K562 (cell line): ENCODE results near the gene EFHC2. TPM values are rescaled to one million over a fixed set of nuclear protein-coding genes. Genes with fewer than 3 reads are reported as not detected.

Source experiments
- AFF1 ChIP-seq, 2 experiments: fragments of 450-650 bp; IDR thresholded peaks; 2 replicates each; pipeline ENCODE4 v1.6.1; 2018; ENCODE audit warnings: mild to moderate bottlenecking in 2 of 2, low read depth in 1 of 2; ENCODE audit not compliant: partially characterized antibody in 2 of 2
- CBFA2T2 ChIP-seq: fragments of 450-650 bp; conservative IDR thresholded peaks from 2 replicates; pipeline ENCODE4 v1.6.1; 2017; ENCODE audit warnings: mild to moderate bottlenecking
- DMBX1 ChIP-seq: fragments of 250-450 bp; sonication (Bioruptor Pico); IDR thresholded peaks from 2 replicates; pipeline ENCODE4 v1.8.0; 2022; ENCODE audit warnings: inconsistent platforms, mild to moderate bottlenecking, moderate library complexity, borderline replicate concordance
- FOXK1 ChIP-seq: sonication (generic); formaldehyde crosslinking; IDR thresholded peaks from 2 replicates; pipeline ENCODE4 v1.8.0; 2022; ENCODE audit warnings: missing genetic modification reagents, mild to moderate bottlenecking, borderline replicate concordance
- GTF2B ChIP-seq: IDR thresholded peaks from 2 replicates; pipeline ENCODE4 v1.6.1; 2011; ENCODE audit not compliant: insufficient read length; ENCODE audit errors: extremely low read depth
- HNRNPLL ChIP-seq: fragments of 200-400 bp; formaldehyde crosslinking; IDR thresholded peaks from 2 replicates; pipeline ENCODE4 v1.6.1; 2017; ENCODE audit warnings: low read length, low read depth, mild to moderate bottlenecking; ENCODE audit not compliant: poor library complexity, severe bottlenecking
- MCM3 ChIP-seq: fragments of 450-650 bp; IDR thresholded peaks from 2 replicates; pipeline ENCODE4 v1.6.1; 2016
- MLX ChIP-seq, 2 experiments: fragments of 450-650 bp in 1 of 2; sonication (generic) in 1 of 2; formaldehyde crosslinking; conservative IDR thresholded peaks; 2 replicates each; pipeline versions ENCODE4 v1.4.0 to v1.8.1; 2020 to 2022; ENCODE audit warnings: mild to moderate bottlenecking in 1 of 2, missing genetic modification reagents in 1 of 2
- NCOA2 ChIP-seq, 2 experiments: fragments of 450-650 bp; IDR thresholded peaks; 2 replicates each; pipeline ENCODE4 v1.6.1; 2018; ENCODE audit warnings: mild to moderate bottlenecking in 2 of 2, moderate library complexity in 1 of 2; ENCODE audit not compliant: partially characterized antibody in 2 of 2
- PURB ChIP-seq: sonication (generic); formaldehyde crosslinking; IDR thresholded peaks from 2 replicates; pipeline ENCODE4 v1.9.0; 2021; ENCODE audit warnings: low read depth, mild to moderate bottlenecking, missing genetic modification reagents
- TFAM ChIP-seq: fragments of 250-450 bp; sonication (Bioruptor Pico); conservative IDR thresholded peaks from 2 replicates; pipeline ENCODE4 v1.5.0; 2021; ENCODE audit warnings: mild to moderate bottlenecking, moderate library complexity
- TFAP4 ChIP-seq: sonication (generic); formaldehyde crosslinking; IDR thresholded peaks from 2 replicates; pipeline ENCODE4 v1.8.0; 2022; ENCODE audit warnings: missing genetic modification reagents, mild to moderate bottlenecking, moderate library complexity, borderline replicate concordance
- THRA ChIP-seq: fragments of 450-650 bp; IDR thresholded peaks from 2 replicates; pipeline ENCODE4 v1.6.1; 2017; ENCODE audit warnings: mild to moderate bottlenecking, moderate library complexity
- ZBTB17 ChIP-seq: fragments of 450-650 bp; formaldehyde crosslinking; IDR thresholded peaks from 2 replicates; pipeline ENCODE4 v1.4.0; 2020; ENCODE audit warnings: mild to moderate bottlenecking
- ZNF134 ChIP-seq: fragments of 250-450 bp; sonication (Bioruptor Pico); conservative IDR thresholded peaks from 2 replicates; pipeline ENCODE4 v1.4.0; 2020
- polyA plus RNA-seq, 8 experiments: library from polyadenylated mRNA; depleted of rRNA in 4 of 8; stranded (reverse) in 5 of 8; unstranded in 3 of 8; fragments of >200 nt; fragmentation: Nextera tagmentation in 2 of 8; fragmentation: Illumina TruSeq in 1 of 8; extraction: Ambion mirVana in 2 of 8; extraction: Trizol in 1 of 8; gene quantifications; 2 replicates each; pipeline versions ENCODE4 v1.2.1 to v1.2.3, GENCODE V29; 2011 to 2014; ENCODE audit warnings: inconsistent platforms in 1 of 8, missing spikeins in 1 of 8
- total RNA-seq, 7 experiments: library from RNA; depleted of rRNA in 6 of 7; stranded (reverse); fragments of >200 nt in 6 of 7; fragmentation: Illumina TruSeq in 2 of 7; extraction: Trizol in 2 of 7; gene quantifications; 2 replicates each; pipeline versions ENCODE4 v1.2.1 to v1.2.3, GENCODE V29; 2011 to 2021; ENCODE audit warnings: low replicate concordance in 1 of 7

EFHC2 gene
- total and polyA plus RNA-seq, 9 of the 15 experiments (the other 6 are each of a cell fraction or from before 2014, with no cell fraction given), result 1.3 to 8.1 (median 3.0) TPM

- no peak for TF ChIP-seq AFF1 (IDR thresholded peaks at IDR 0.05; ENCODE audit: low read depth in 1 of 2, partially characterized antibody in 2 of 2)
- TF ChIP-seq HNRNPLL, result no peak
- no peak for TF ChIP-seq MCM3
- no peak for TF ChIP-seq TFAP4 (CRISPR knock-in tag)
- TF ChIP-seq ZBTB17, result no peak
- no peak for TF ChIP-seq DMBX1 (CRISPR knock-in tag)
- TF ChIP-seq ZNF134 (CRISPR knock-in tag), result no peak
- no peak for TF ChIP-seq GTF2B
- TF ChIP-seq PURB (CRISPR knock-in tag), result no peak
- no peak for TF ChIP-seq THRA
- no peak for TF ChIP-seq CBFA2T2
- TF ChIP-seq FOXK1 (CRISPR knock-in tag), result no peak
- TF ChIP-seq MLX (CRISPR knock-in tag; conservative IDR thresholded peaks at IDR 0.05), result no peak
- TF ChIP-seq TFAM, result no peak
- no peak for TF ChIP-seq NCOA2 (IDR thresholded peaks at IDR 0.05; ENCODE audit: partially characterized antibody in 2 of 2)
- TF ChIP-seq, all 486 proteins: peak for 0
These were observed 236.6 kb downstream of the EFHC2 start (continued) for GRCh38 chrX:44106864-44107263.
